Measurements from ENCODE around the gene PHEX. TPM values are rescaled to one million over a fixed set of nuclear protein-coding genes. Genes with fewer than 3 reads are reported as not detected.

PHEX gene
- total RNA-seq, 8 experiments from 2014 or later: 0.16 to 1.4 (median 0.27) TPM

DNA sequence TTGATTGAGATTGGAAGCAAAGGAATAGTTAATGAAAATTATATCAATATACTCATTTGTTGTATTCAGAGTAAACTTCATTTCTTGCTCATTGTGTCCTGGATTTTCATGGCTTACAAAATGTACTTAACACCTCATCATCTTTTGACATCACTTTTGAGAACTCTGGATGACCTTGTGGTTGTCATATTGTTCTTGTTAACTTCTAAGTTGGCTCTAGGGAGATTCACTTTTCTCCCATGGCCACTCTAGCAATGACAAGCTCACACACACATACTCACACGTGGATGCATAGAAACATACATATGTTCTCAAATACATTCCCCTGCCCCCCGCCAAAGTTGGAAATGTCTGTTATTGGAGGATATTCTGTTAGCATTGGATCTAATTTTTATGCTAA lies 15.3 kb downstream of the PHEX start:
- ATAC-seq (replicated peaks in 6 of 8): no peak
- no peak overlapping the region for H3K27ac ChIP-seq
- H3K4me1 ChIP-seq (replicated peaks in 1 of 2): no peaks in the 10 kb centered on the region
- 0 to 60% (median 29%) methylated on average over 1 to 2 of the region's 2 CpGs; no CpG with 5 or more reads in 5 of the 10 experiments for WGBS, 10 experiments
- no peak overlapping the region for H3K4me3 ChIP-seq
- in situ Hi-C loops (cut with MboI; ENCODE audit: low pct_unique_long_range_greater_than_20kb in 2 of 9, low sequenced_read_pairs in 9 of 9, unreplicated experiment in 9 of 9): no loop called here

DNA sequence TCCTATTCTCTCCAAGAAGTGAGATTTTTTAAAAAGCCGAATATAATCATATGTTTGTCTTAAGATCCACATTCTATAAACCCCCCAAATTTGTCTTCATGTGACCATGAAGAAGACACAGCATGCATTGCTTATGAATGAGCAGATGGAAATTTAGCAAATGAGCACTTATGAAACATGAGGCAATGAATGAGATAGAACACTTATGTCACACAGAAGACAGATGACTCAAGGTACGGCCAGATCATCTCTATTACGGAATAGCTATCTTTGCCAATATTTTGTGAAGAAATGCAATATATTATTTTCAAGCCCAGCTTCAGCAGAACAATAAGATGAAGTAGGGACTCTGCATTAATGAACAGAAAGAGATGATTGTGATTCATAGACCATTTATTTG lies 21.4 kb downstream of the PHEX start:
- ATAC-seq (replicated peaks in 6 of 8): peak in 3 of 8 experiments; percentile 23 to 76 (median 70)
- Histone ChIP-seq H3K27ac (no peak overlapping the region), H3K4me3 (no peak overlapping the region), H3K4me1 (replicated peaks in 1 of 2) (no peaks in the 10 kb centered on the region)
- WGBS, 10 experiments: 13 to 90% (median 67%) methylated on average over 2 to 3 of the region's 3 CpGs; no CpG with 5 or more reads in 7 of the 10 experiments
- in situ Hi-C loops (cut with MboI; ENCODE audit: low pct_unique_long_range_greater_than_20kb in 2 of 9, low sequenced_read_pairs in 9 of 9, unreplicated experiment in 9 of 9): no loop called here

DNA sequence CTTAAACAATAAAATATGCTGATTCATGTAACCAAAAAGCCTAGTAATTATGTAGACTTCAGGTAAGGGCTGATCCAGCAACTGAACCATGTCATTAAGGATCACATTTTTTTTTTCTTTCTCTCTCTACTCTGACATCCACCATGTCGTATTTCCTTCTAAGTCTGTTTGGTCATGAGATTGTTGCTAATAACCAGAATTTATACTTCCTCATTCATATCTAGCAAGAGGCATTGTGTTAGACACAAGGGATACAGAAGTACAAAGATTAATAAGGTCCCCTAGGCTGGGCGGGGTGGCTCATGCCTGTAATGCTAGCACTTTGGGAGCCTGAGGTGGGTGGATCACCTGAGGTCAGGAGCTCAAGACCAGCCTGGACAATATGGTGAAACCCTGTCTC lies 24.1 kb downstream of the PHEX start:
- in situ Hi-C loops (cut with MboI; ENCODE audit: low pct_unique_long_range_greater_than_20kb in 2 of 9, low sequenced_read_pairs in 9 of 9, unreplicated experiment in 9 of 9): no loop called here
- Histone ChIP-seq H3K4me1 (replicated peaks in 1 of 2) (no peaks in the 10 kb centered on the region), H3K4me3 (no peak overlapping the region), H3K27ac (no peak overlapping the region)
- ATAC-seq (replicated peaks in 6 of 8): no peak
- WGBS, 10 experiments: 38 to 100% (median 79%) methylated on average over 1 to 2 of the region's 2 CpGs; no CpG with 5 or more reads in 6 of the 10 experiments

DNA sequence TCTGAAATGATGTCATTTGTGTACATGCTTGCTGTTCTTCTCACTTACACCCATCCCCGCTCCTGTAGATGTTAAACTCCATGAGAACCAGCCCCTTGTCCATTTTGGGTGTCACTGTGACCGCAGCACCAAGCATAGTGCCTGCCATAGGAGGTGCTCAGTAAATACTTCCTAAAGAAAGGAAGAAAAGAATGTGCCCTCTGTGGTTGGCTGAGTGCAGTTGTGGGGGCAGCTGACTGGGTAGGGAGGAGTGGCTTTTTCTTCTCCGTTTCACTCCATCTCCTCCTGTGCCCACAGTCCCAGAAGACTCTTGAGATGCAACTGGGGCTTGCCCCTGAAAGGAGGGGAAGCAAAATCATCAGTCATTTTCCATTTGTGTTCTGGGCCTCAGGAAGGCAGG lies 25.5 kb downstream of the PHEX start:
- WGBS, 10 experiments: 47% methylated on average over 3 of the region's 3 CpGs; no CpG with 5 or more reads in 9 of the 10 experiments
- no peaks in the 10 kb centered on the region for H3K4me1 ChIP-seq (replicated peaks in 1 of 2)
- H3K4me3 ChIP-seq: no peak overlapping the region
- no peak for ATAC-seq (replicated peaks in 6 of 8)
- in situ Hi-C loops (cut with MboI; ENCODE audit: low pct_unique_long_range_greater_than_20kb in 2 of 9, low sequenced_read_pairs in 9 of 9, unreplicated experiment in 9 of 9): no loop called here
- no peak overlapping the region for H3K27ac ChIP-seq

DNA sequence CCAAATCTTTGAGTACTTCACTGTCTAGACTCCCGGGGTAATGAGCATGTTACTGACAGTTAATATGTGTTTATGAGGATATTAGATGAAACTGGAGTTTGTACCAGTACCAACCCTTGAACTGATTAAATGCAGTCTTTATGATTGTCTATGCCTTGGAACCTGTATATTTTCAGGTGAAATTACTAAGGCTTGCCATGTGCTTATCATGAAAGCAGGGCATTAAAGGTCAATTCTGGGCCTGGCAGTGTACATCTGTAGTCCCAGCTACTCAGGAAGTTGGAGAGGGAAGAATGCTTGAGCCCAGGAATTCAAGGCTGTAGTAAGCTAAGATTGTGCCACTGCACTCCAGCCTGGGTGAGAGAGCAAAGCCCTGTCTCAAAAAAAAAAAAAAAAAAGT lies 27.6 kb downstream of the PHEX start:
- no peak for ATAC-seq (replicated peaks in 6 of 8)

DNA sequence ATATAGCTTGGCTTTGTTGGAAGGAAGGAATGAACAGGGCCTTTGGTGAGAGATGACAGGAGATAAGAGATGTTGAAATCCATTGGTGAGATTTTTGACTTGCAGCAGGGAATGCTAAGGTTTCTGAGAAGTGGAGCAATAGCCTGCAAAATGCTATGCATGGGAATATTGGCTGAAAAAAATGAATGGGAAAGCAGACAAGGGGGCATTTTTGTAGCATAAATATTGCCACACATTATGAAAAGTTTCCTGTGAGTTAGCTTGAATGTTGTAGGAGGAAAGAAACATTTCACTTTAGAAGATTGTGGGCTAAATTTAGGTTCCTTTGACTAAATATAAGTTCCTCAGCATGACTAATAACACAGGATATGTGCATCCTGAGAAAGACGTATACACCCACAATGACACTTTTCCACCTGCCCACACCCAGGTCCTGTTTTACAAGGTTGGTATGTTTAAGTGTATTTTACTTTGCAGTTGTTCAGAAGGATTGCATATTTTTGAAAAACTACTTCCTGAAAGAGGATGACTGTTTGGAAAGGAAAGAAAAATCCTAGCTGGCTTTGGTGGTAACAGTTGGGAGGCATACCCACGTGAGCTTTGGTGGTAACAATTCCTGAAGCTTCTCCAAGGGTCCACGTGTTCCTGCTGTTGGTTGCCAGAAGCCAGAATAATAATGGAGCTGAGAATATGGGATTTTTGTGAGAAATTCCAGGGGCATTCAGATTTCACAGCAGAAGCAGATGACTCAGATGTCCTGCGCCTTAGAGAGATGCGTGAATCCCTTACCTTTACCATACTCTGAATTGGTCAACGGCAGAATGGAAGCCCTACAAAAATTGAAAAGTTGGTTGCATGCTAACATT lies 28.5 kb downstream of the PHEX start:
- in situ Hi-C loops (cut with MboI; ENCODE audit: low pct_unique_long_range_greater_than_20kb in 2 of 9, low sequenced_read_pairs in 9 of 9, unreplicated experiment in 9 of 9): no loop called here
- ATAC-seq (replicated peaks in 6 of 8): peak in 3 of 8 experiments; percentile 87 to 95 (median 94)
- 0 to 59% (median 20%) methylated on average over 1 to 3 of the region's 6 CpGs; no CpG with 5 or more reads in 6 of the 10 experiments for WGBS, 10 experiments
- no peak overlapping the region for H3K4me3 ChIP-seq
- H3K4me1 ChIP-seq (replicated peaks in 1 of 2): no peaks in the 10 kb centered on the region
- H3K27ac ChIP-seq: no peak overlapping the region

More for the DNA sequence above, 27.6 kb downstream of the PHEX start:
- H3K4me3 ChIP-seq: no peak overlapping the region
- in situ Hi-C loops (cut with MboI; ENCODE audit: low pct_unique_long_range_greater_than_20kb in 2 of 9, low sequenced_read_pairs in 9 of 9, unreplicated experiment in 9 of 9): no loop called here
- no peaks in the 10 kb centered on the region for H3K4me1 ChIP-seq (replicated peaks in 1 of 2)
- H3K27ac ChIP-seq: no peak overlapping the region
- WGBS, 10 experiments: 100% methylated on average over 1 of the region's 1 CpG; no CpG with 5 or more reads in 8 of the 10 experiments

DNA sequence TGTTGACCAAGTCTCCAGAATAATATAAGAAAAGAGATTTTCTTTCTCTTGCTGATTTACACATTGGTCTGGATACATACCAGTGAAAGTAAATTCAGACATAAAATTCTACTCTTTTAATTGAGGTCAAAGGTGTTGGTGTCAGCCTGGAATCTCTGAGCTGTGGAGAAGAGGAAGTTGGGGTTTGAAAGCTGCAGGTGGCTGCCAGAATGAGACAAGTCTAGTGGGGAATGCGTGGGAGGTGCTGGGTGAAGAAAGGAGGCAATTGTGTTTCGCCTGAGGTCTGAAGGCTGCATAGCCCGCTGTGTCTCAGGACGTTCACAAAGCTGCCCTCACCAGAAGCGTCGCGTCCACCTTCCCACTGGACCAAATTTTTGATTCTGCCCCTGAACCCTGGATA lies 31.2 kb downstream of the PHEX start:
- Histone ChIP-seq H3K4me3 (no peak overlapping the region), H3K4me1 (replicated peaks in 1 of 2) (no peaks in the 10 kb centered on the region), H3K27ac (no peak overlapping the region)
- in situ Hi-C loops (cut with MboI; ENCODE audit: low pct_unique_long_range_greater_than_20kb in 2 of 9, low sequenced_read_pairs in 9 of 9, unreplicated experiment in 9 of 9): no loop called here
- no peak for ATAC-seq (replicated peaks in 6 of 8)
- 47 to 100% (median 81%) methylated on average over 2 to 4 of the region's 7 CpGs; no CpG with 5 or more reads in 7 of the 10 experiments for WGBS, 10 experiments

DNA sequence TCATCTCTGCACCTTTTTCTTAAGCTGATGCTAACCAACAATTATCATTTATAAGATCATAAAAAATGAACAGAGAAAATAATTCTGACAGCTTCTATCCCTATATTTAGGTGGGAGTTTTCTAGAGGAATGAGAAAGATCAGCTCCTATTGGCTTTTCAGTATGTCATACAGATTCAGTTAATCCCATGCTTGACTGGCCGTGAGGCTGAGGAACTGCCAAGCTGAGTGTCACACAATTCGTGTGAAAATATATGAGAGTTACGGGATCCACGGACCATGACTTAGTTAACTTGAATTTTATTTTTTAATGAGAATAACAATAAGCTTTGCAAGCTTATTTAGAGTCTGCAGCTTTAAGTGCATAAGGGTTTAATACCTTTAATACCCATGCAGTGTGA lies 37.5 kb downstream of the PHEX start:
- Histone ChIP-seq H3K4me3 (no peak overlapping the region), H3K4me1 (replicated peaks in 1 of 2) (no peaks in the 10 kb centered on the region), H3K27ac (no peak overlapping the region)
- WGBS, 10 experiments: 49 to 100% (median 70%) methylated on average over 1 to 4 of the region's 4 CpGs; no CpG with 5 or more reads in 4 of the 10 experiments
- ATAC-seq (replicated peaks in 6 of 8): no peak
- in situ Hi-C loops (cut with MboI; ENCODE audit: low pct_unique_long_range_greater_than_20kb in 2 of 9, low sequenced_read_pairs in 9 of 9, unreplicated experiment in 9 of 9): no loop called here

DNA sequence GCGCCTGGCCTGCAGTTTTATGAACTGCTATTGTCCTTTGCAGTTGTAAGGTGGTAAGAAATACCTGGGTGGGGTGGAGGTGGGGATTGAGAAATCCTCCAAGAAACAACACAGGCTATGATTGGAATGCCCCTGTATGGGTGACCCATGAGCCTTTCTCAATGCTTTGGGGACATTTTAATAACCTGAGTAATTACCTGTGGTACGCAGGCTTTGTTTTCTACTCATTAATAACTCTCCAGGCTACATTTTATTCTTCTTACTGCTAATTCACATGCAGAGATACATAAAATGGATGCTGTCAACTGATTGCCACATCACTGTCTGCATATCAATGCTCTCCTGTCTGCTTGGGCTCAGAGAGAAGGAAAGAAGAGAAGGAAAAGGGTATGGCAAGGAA lies 41.8 kb downstream of the PHEX start:
- Histone ChIP-seq H3K4me1 (replicated peaks in 1 of 2) (no peaks in the 10 kb centered on the region), H3K4me3 (no peak overlapping the region), H3K27ac (no peak overlapping the region)
- in situ Hi-C loops (cut with MboI; ENCODE audit: low pct_unique_long_range_greater_than_20kb in 2 of 9, low sequenced_read_pairs in 9 of 9, unreplicated experiment in 9 of 9): no loop called here
- no peak for ATAC-seq (replicated peaks in 6 of 8)
- WGBS, 10 experiments: 38% methylated on average over 1 of the region's 2 CpGs; no CpG with 5 or more reads in 9 of the 10 experiments

DNA sequence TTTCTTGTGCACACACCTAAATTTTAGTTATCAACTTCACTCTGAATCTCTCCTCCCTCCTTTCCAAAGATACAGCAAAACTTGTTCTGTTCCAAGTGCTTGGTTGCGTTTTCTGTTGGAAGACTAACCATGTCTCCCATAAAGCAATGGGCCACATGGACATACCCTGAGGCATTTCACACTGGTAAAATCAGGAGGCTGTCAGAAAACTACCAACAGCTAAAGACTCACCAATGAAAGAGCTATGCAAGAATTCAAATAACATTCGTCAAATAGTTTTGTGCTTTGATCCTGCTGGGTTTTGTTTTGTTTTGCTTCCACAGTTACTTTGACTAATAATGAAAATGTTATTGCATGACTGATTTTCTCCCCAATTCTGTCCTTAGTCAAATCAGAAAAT lies 46.0 kb downstream of the PHEX start:
- no peak for ATAC-seq (replicated peaks in 6 of 8)
- Histone ChIP-seq H3K27ac (no peak overlapping the region), H3K4me3 (no peak overlapping the region), H3K4me1 (replicated peaks in 1 of 2) (no peaks in the 10 kb centered on the region)
- in situ Hi-C loops (cut with MboI; ENCODE audit: low pct_unique_long_range_greater_than_20kb in 2 of 9, low sequenced_read_pairs in 9 of 9, unreplicated experiment in 9 of 9): no loop called here
- WGBS, 10 experiments: 60 to 100% (median 89%) methylated on average over 1 of the region's 2 CpGs; no CpG with 5 or more reads in 7 of the 10 experiments

DNA sequence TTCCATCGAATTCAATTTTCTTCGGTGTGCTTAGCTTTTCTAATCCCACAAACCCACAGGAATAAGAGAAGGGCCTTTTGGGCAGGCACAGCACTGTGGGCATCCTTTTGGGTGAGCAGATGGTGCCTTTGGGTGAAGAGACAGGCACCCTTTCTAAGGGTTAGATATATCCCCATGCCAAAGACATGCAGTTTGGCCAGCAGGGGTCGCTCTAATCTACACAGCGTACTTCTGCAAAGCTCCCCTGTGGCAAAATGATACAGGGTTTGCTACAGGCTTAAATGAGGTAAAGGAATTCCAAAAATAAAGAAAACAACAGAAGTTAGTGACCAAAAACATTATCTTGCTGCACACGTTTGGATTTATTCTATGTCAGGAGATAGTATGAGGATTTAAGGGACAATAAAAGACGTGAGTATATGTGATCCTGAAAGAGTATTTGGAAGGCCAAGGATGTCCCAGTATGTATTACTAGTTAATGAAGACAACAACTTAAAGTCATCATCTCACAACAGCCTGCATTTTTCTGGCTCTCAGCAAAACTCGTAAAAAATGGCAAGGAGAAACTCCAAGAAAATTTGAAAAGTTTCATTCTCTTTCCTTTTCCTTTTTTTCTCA lies 49.5 kb downstream of the PHEX start:
- Histone ChIP-seq H3K4me1 (replicated peaks in 1 of 2) (no peaks in the 10 kb centered on the region), H3K4me3 (no peak overlapping the region), H3K27ac (no peak overlapping the region)
- peak in 3 of 8 experiments; percentile 65 to 75 (median 69) for ATAC-seq (replicated peaks in 6 of 8)
- in situ Hi-C loops (cut with MboI; ENCODE audit: low pct_unique_long_range_greater_than_20kb in 2 of 9, low sequenced_read_pairs in 9 of 9, unreplicated experiment in 9 of 9): no loop called here
- WGBS, 10 experiments: 10 to 100% (median 47%) methylated on average over 1 to 5 of the region's 7 CpGs; no CpG with 5 or more reads in 4 of the 10 experiments

DNA sequence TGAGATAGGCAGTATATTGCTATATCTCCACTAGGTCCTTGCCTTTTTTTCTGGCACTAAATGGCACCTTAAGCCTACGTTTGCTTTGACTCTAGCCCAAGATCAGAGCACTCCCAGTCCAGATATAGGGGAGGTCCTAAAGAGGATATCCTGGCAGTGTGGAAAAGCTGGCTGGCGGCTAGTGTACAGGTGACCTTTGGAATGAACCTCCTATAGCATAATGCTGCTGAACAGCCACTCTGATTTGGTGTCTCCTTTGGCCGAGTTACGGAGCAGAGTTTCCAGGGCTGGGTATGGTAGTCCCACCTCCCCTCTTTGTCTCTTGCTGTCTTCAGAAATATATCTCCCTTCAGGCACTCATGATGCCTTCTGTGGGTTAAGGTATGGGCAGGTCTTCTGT lies 53.9 kb downstream of the PHEX start:
- no peaks in the 10 kb centered on the region for H3K4me1 ChIP-seq (replicated peaks in 1 of 2)
- ATAC-seq (replicated peaks in 6 of 8): no peak
- no peak overlapping the region for H3K4me3 ChIP-seq
- no peak overlapping the region for H3K27ac ChIP-seq
- in situ Hi-C loops (cut with MboI; ENCODE audit: low pct_unique_long_range_greater_than_20kb in 2 of 9, low sequenced_read_pairs in 9 of 9, unreplicated experiment in 9 of 9): no loop called here
- WGBS, 10 experiments: 47 to 100% (median 73%) methylated on average over 1 to 4 of the region's 4 CpGs; no CpG with 5 or more reads in 6 of the 10 experiments

DNA sequence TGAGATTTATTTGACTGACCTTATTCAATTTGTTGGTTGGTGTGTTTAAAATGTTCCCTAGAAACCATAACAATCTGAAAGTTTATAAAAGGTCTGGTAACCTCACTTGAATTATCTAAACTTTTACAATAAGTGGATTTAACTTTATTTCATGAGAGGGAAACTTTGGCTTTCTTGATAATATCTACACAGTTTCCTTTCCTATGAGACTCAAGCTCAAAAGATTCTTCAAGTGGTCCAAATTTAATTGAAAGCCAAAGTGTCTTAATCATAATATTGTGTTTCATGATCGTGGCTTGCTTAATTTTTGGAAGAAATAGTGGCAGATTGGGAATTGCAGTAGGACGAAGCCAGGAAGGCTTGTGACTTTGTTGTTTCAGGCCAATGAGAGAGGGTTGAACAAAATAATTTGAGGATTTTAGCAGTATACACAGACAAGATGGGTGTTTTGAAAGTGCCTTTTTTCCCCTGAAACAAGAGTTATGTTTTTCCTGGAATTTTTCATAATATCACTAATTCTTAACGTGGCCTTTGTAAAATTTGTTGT lies 55.0 kb downstream of the PHEX start:
- H3K27ac ChIP-seq: no peak overlapping the region
- ATAC-seq (replicated peaks in 6 of 8): no peak
- in situ Hi-C loops (cut with MboI; ENCODE audit: low pct_unique_long_range_greater_than_20kb in 2 of 9, low sequenced_read_pairs in 9 of 9, unreplicated experiment in 9 of 9): no loop called here
- 43 to 92% (median 66%) methylated on average over 1 to 3 of the region's 3 CpGs; no CpG with 5 or more reads in 6 of the 10 experiments for WGBS, 10 experiments
- no peaks in the 10 kb centered on the region for H3K4me1 ChIP-seq (replicated peaks in 1 of 2)
- no peak overlapping the region for H3K4me3 ChIP-seq
